B cell (primary cell): ENCODE results near the gene GUCY2D. TPM values are rescaled to one million over a fixed set of nuclear protein-coding genes. Genes with fewer than 3 reads are reported as not detected.

Experiments
- ATAC-seq: fragments of 200-7000 bp; cut with Tn5 transposase; one replicate; pipeline ENCODE4 v1.10.0; 2021; ENCODE audit warnings: low read depth, mild to moderate bottlenecking, moderate number of reproducible peaks, moderate library complexity
- CTCF ChIA-PET: fragments of 350-600 bp; sonication (Branson Sonifier 250); formaldehyde crosslinking; loops from one replicate; lab custom pipeline; 2021; ENCODE audit warnings: antibody characterized with exemption, inconsistent platforms; lab: Charles Lee
- POLR2A ChIA-PET: fragments of 350-600 bp; sonication (Branson Sonifier 250); formaldehyde crosslinking; loops from one replicate; lab custom pipeline; 2021; ENCODE audit warnings: antibody characterized with exemption; lab: Charles Lee
- DNase-seq: peaks from one replicate; pipeline ENCODE4 v3.0.0; 2013
- H2AFZ ChIP-seq: 2 replicates; pipeline ENCODE4 v1.6.1; 2012; ENCODE audit warnings: mild to moderate bottlenecking, low read depth, low read length; ENCODE audit not compliant: insufficient read depth, poor library complexity, severe bottlenecking
- H3K27ac ChIP-seq, 2 donors: 1 replicate in 1 of 2; 2 replicates in 1 of 2; pipeline ENCODE4 v1.5.1; 2012 to 2013; ENCODE audit warnings: low read length in 2 of 2, mild to moderate bottlenecking in 2 of 2, moderate library complexity in 1 of 2
- H3K27me3 ChIP-seq, 4 experiments: fragments of 200-600 bp in 1 of 4; sonication (generic) in 1 of 4; replicated peaks in 1 of 4; 1 replicate in 2 of 4; 2 replicates in 2 of 4; pipeline versions ENCODE4 v1.6.1 to v1.7.0; 2013 to 2016; ENCODE audit warnings: low read length in 3 of 4, mild to moderate bottlenecking in 2 of 4, mixed read lengths in 1 of 4, moderate library complexity in 1 of 4; ENCODE audit not compliant: insufficient read depth in 4 of 4, control insufficient read depth in 3 of 4; ENCODE audit errors: control extremely low read depth in 1 of 4
- H3K36me3 ChIP-seq, 2 experiments: replicated peaks in 1 of 2; 1 replicate in 1 of 2; 2 replicates in 1 of 2; pipeline versions ENCODE4 v1.6.1 to v1.7.1; 2013; ENCODE audit warnings: low read length in 1 of 2; ENCODE audit not compliant: insufficient read depth in 2 of 2, control insufficient read depth in 1 of 2; ENCODE audit errors: control extremely low read depth in 1 of 2, extremely low read depth in 1 of 2
- H3K4me1 ChIP-seq, 2 donors: fragments of 200-600 bp in 1 of 2; sonication (generic) in 1 of 2; 1 replicate in 1 of 2; 2 replicates in 1 of 2; pipeline versions ENCODE4 v1.5.1 to v1.6.1; 2013 to 2017; ENCODE audit warnings: low read length in 2 of 2; ENCODE audit not compliant: control insufficient read depth in 2 of 2, insufficient read depth in 2 of 2
- H3K4me2 ChIP-seq: replicated peaks from 2 replicates; pipeline ENCODE3; 2012; ENCODE audit warnings: mild to moderate bottlenecking, low read depth, low read length; ENCODE audit not compliant: poor library complexity, severe bottlenecking
- H3K4me3 ChIP-seq, 5 experiments: fragments of 200-600 bp in 1 of 5; sonication (generic) in 1 of 5; 1 replicate in 3 of 5; 2 replicates in 2 of 5; pipeline versions ENCODE4 v1.5.1 to v1.7.0; 2011 to 2016; ENCODE audit warnings: low read length in 4 of 5, mild to moderate bottlenecking in 4 of 5, low read depth in 2 of 5, control low read depth in 1 of 5, moderate library complexity in 1 of 5; ENCODE audit not compliant: insufficient read depth in 1 of 5; ENCODE audit errors: control extremely low read depth in 1 of 5, extremely low read depth in 1 of 5
- H3K79me2 ChIP-seq: fragments of 200-600 bp; sonication (generic); one replicate; pipeline ENCODE4 v1.6.0; 2016; ENCODE audit warnings: low read length; ENCODE audit not compliant: control insufficient read depth, insufficient read depth
- H3K9ac ChIP-seq: fragments of 200-600 bp; sonication (generic); 2 replicates; pipeline ENCODE4 v1.6.1; 2017; ENCODE audit warnings: mild to moderate bottlenecking, low read length, moderate library complexity
- H3K9me3 ChIP-seq, 3 donors: one replicate each; pipeline versions ENCODE4 v1.6.1 to v1.7.1; 2013; ENCODE audit warnings: low read length in 2 of 3; ENCODE audit not compliant: control insufficient read depth in 2 of 3, insufficient read depth in 1 of 3; ENCODE audit errors: control extremely low read depth in 1 of 3
- H4K20me1 ChIP-seq: 2 replicates; pipeline ENCODE4 v1.6.0; 2012; ENCODE audit warnings: mild to moderate bottlenecking, low read length; ENCODE audit not compliant: insufficient read depth, control insufficient read depth, poor library complexity, severe bottlenecking
- H3K27ac Mint-ChIP-seq: one replicate; pipeline ENCODE4 v1.8.0; 2021; ENCODE audit warnings: mixed read lengths
- H3K27me3 Mint-ChIP-seq: one replicate; pipeline ENCODE4 v1.8.0; 2021; ENCODE audit warnings: mixed read lengths
- H3K4me1 Mint-ChIP-seq: one replicate; pipeline ENCODE4 v1.8.0; 2021; ENCODE audit warnings: mixed read lengths
- H3K4me3 Mint-ChIP-seq: one replicate; pipeline ENCODE4 v1.8.0; 2021; ENCODE audit warnings: mixed read lengths
- H3K9me3 Mint-ChIP-seq: one replicate; pipeline ENCODE4 v1.8.0; 2022; ENCODE audit warnings: mixed read lengths; ENCODE audit not compliant: insufficient read depth
- EZH2 ChIP-seq: IDR thresholded peaks from 2 replicates; pipeline ENCODE4 v1.6.1; 2012; ENCODE audit warnings: borderline replicate concordance, low read depth, mild to moderate bottlenecking, moderate library complexity, low read length; ENCODE audit not compliant: insufficient read depth, poor library complexity, severe bottlenecking
- WGBS: methylation state at CpG from one replicate; pipeline ENCODE4 v1.1.5; 2013; ENCODE audit warnings: missing lambda C conversion rate; ENCODE audit not compliant: insufficient coverage; 5-methylcytosine and 5-hydroxymethylcytosine counted together
- intact Hi-C: fragments of 100-400 bp; cut with micrococcal nuclease; formaldehyde crosslinking; loops from one replicate; pipeline ENCODE4 v1.10.0; 2022
- polyA plus RNA-seq: library from polyadenylated mRNA; depleted of rRNA; stranded (reverse); fragments of >200 nt; gene quantifications from 2 replicates; pipeline ENCODE4 v1.2.3, GENCODE V29; 2012
- total RNA-seq, 2 donors: library from RNA; stranded (reverse); fragments of 120-200 nt in 1 of 2; gene quantifications; 1 replicate in 1 of 2; 2 replicates in 1 of 2; pipeline versions ENCODE4 v1.2.3 to v1.2.4, GENCODE V29; 2013 to 2022
- TF ChIP-seq, protein P1 (sequence below): fragments of 200-600 bp; IDR thresholded peaks from one replicate; pipeline ENCODE4 v1.8.0; 2022; ENCODE audit warnings: antibody characterized with exemption, mild to moderate bottlenecking

The GUCY2D gene
- total and polyA plus RNA-seq, 2 donors (not counting 1 experiment from before 2014, with no cell fraction given): not detected

DNA sequence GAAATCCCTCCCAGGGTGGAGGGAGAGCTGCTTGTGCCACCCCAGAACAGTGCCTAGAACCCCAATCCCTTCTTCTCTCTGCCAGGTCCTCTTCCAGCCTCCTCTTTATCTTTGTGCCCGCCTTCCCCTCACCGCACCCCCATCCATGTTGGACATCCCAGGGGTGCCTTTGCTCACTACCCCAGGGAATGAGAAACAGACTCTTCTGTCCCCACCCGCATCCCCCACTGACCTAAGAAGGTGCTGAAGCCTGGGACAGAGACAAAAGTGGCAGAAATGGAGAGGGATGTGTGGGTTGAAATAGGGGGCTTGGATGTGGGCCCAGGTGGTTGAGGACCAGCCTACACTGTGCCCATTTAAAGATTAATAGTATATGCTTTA lies 53.4 kb downstream of the GUCY2D start:
- Histone ChIP-seq H3K27me3 (peaks cover 0 to 16% (median 5%) of the 10 kb centered on the region in 4 experiments), H4K20me1 (no peaks in the 10 kb centered on the region), H2AFZ (peak overlapping the region; percentile 26), H3K4me2 (peak overlapping the region; percentile 63), H3K4me1 (peaks cover 22 to 25% of the 10 kb centered on the region in 2 donors), H3K79me2 (no peaks in the 10 kb centered on the region), H3K9me3 (no peaks in the 10 kb centered on the region), H3K4me3 (peak overlapping the region in 1 of 5 experiments; percentile 21), H3K36me3 (no peaks in the 10 kb centered on the region), H3K27ac (no peak overlapping the region), H3K9ac (peak overlapping the region; percentile 26)
- Mint-ChIP-seq H3K27ac (peak overlapping the region; percentile 88), H3K27me3 (peaks cover 16% of the 10 kb centered on the region), H3K4me1 (peaks cover 29% of the 10 kb centered on the region), H3K4me3 (peak overlapping the region; percentile 29), H3K9me3 (no peaks in the 10 kb centered on the region)
- POLR2A ChIA-PET: interaction anchor here (1.0 kb wide), 1 partner anchor 118 kb away, joined by 3 read pairs; no protein-coding TSS in a partner anchor
- CTCF ChIA-PET: interaction anchor here (0.6 to 10.2 kb wide), 27 partner anchors 14 to 942 kb away, joined by 3 to 131 read pairs (median 9); partner anchors contain the start of genes ALOXE3, CNTROB, RNF227 and TRAPPC1
- no peak for TF ChIP-seq EZH2
- TF ChIP-seq, protein P1, sequence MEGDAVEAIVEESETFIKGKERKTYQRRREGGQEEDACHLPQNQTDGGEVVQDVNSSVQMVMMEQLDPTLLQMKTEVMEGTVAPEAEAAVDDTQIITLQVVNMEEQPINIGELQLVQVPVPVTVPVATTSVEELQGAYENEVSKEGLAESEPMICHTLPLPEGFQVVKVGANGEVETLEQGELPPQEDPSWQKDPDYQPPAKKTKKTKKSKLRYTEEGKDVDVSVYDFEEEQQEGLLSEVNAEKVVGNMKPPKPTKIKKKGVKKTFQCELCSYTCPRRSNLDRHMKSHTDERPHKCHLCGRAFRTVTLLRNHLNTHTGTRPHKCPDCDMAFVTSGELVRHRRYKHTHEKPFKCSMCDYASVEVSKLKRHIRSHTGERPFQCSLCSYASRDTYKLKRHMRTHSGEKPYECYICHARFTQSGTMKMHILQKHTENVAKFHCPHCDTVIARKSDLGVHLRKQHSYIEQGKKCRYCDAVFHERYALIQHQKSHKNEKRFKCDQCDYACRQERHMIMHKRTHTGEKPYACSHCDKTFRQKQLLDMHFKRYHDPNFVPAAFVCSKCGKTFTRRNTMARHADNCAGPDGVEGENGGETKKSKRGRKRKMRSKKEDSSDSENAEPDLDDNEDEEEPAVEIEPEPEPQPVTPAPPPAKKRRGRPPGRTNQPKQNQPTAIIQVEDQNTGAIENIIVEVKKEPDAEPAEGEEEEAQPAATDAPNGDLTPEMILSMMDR: no peak
- WGBS: 50% methylated on average over 2 of the region's 3 CpGs
- DNase-seq: no peak
- ATAC-seq: no peak
- intact Hi-C loops: loop anchor here (5.0 kb wide), 1 partner anchor 124 kb away; the partner anchor contains the start of genes CNTROB and TRAPPC1

DNA sequence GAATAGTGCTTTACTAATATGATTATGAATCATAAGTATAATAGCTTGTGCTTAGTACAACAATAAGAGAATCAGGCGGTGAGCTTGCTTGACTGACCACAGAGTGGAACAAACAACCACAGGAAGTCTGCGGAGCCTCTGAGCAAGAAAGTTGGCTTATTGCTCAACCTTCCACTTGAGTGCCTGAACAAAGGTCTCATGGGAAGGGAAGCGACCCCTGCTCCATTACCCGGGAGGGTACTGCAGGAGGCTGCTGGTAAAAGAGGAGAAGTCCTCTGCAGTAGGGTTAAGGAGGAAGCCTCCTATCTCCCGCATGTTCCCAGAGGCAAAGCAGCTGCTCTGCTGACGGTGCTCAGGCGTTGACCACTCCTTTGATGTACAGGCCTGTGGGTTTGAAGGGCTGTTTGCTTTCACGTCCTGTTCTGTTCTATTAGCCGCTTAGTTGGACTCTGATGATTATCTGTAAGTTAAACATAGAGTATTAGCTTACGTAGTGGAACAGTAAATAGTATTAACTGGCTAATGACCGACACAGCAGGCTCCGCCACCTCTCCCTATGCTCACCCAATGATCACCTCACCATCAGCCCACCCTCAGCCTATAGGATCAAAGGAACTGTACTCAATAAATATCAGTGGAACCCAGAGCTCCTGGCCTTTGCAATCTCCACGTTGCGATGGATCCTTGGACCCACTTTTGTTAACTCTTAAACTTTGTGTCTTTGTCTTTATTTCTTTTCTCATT lies 54.0 kb downstream of the GUCY2D start:
- no peaks in the 10 kb centered on the region for H3K36me3 ChIP-seq
- H3K9ac ChIP-seq: peak overlapping the region; percentile 26
- peak overlapping the region; percentile 29 for H3K4me3 Mint-ChIP-seq
- TF ChIP-seq, protein P1: no peak
- TF ChIP-seq EZH2: no peak
- peaks cover 29% of the 10 kb centered on the region for H3K4me1 Mint-ChIP-seq
- peak; percentile 61 for ATAC-seq
- peak overlapping the region; percentile 88 for H3K27ac Mint-ChIP-seq
- peak overlapping the region; percentile 63 for H3K4me2 ChIP-seq
- WGBS: 26% methylated on average over 10 of the region's 14 CpGs
- H3K4me1 ChIP-seq: peaks cover 22 to 25% of the 10 kb centered on the region in 2 donors
- peaks cover 0 to 18% (median 5%) of the 10 kb centered on the region in 4 experiments for H3K27me3 ChIP-seq
- H3K9me3 Mint-ChIP-seq: no peaks in the 10 kb centered on the region
- H4K20me1 ChIP-seq: no peaks in the 10 kb centered on the region
- CTCF ChIA-PET: interaction anchor here (0.6 to 10.2 kb wide), 37 partner anchors 9 to 1011 kb away, joined by 3 to 131 read pairs (median 5); partner anchors contain the start of genes ALOXE3, CNTROB, GUCY2D and KCNAB3
- peak overlapping the region in 1 of 5 experiments; percentile 21 for H3K4me3 ChIP-seq
- intact Hi-C loops: loop anchor here (5.0 kb wide), 1 partner anchor 124 kb away; the partner anchor contains the start of genes CNTROB and TRAPPC1
- H3K9me3 ChIP-seq: no peaks in the 10 kb centered on the region
- no peak overlapping the region for H3K27ac ChIP-seq
- peak; percentile 64 for DNase-seq
- H3K79me2 ChIP-seq: no peaks in the 10 kb centered on the region
- peaks cover 22% of the 10 kb centered on the region for H3K27me3 Mint-ChIP-seq
- peak overlapping the region; percentile 26 for H2AFZ ChIP-seq
- POLR2A ChIA-PET: interaction anchor here (1.0 kb wide), 1 partner anchor 117 kb away, joined by 3 read pairs; no protein-coding TSS in a partner anchor
